ENCODE measurements around the gene PRICKLE2. TPM values are rescaled to one million over a fixed set of nuclear protein-coding genes. Genes with fewer than 3 reads are reported as not detected.

The PRICKLE2 gene
- total RNA-seq, 1 experiment from 2014 or later, result 3.2 TPM

DNA sequence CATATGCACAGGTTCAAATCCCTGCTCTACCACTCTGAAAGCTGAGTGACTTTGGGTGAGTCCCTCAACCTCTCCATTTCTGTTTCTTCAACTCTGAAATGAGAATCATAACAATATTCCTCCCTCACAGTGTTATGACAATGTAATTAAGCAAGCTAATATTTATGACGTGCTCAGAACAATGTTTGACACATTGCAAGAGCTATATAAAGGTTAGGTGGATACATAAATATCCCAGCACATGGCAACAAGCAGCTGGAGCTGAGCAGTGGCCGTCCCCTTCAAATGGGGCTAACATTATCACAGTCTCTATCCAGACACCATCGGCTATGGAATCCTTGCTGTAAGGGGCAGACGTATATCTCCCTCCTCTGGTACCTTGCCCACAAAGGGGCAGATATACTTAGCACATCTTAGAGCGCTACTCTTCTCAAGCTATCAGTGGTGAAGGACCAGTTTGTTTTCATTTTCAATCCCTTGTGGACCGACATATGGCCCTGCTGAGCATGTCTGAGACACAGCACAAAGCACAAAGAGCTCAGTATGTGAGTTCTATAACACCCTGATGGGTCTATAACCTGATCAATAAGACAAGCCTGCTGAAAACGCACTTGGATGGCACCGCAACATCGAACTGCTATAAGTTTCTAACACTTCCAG lies 80.9 kb downstream of the PRICKLE2 start:
- Histone ChIP-seq H3K56ac (ENCODE audit: insufficient read length, low read depth, low read length) (no peak overlapping the region), H3K4me1 (ENCODE audit: insufficient read depth, low read length) (peaks cover 5% of the 10 kb centered on the region; the same call in 1 of the 2 replicates), H3K4me2 (ENCODE audit: insufficient read depth, insufficient read length, low read length) (no peak overlapping the region), H2BK20ac (ENCODE audit: low read depth, low read length, poor library complexity, severe bottlenecking) (no peak overlapping the region), H2BK120ac (ENCODE audit: low read depth, low read length, poor library complexity, severe bottlenecking) (no peak overlapping the region), H3K14ac (ENCODE audit: insufficient read depth, low read length) (no peak overlapping the region), H2AK5ac (ENCODE audit: insufficient read length, low read length) (no peak overlapping the region), H2BK15ac (ENCODE audit: low read depth, low read length) (no peak overlapping the region), H4K91ac (ENCODE audit: insufficient read length, low read depth, low read length) (no peak overlapping the region), H3K27me3 (ENCODE audit: insufficient read depth, low read length) (no peaks in the 10 kb centered on the region), H3K27ac (ENCODE audit: insufficient read length, low read depth, low read length) (no peak overlapping the region), H3K79me1 (ENCODE audit: insufficient read depth, low read depth, low read length, poor library complexity, severe bottlenecking) (no peaks in the 10 kb centered on the region), H3T11ph (ENCODE audit: low read length) (no peak overlapping the region), H3K9ac (ENCODE audit: extremely low read depth, insufficient read length, low read length) (no peak overlapping the region), H4K5ac (ENCODE audit: insufficient read length, low read depth, low read length) (no peak overlapping the region), H3K79me2 (ENCODE audit: insufficient read depth, low read length) (no peaks in the 10 kb centered on the region), H2AFZ (ENCODE audit: low read length) (no peak overlapping the region), H2BK5ac (ENCODE audit: insufficient read length, low read length) (no peak overlapping the region), H3K4ac (ENCODE audit: low read depth, low read length) (no peak overlapping the region), H4K20me1 (ENCODE audit: control insufficient read depth, insufficient read depth, insufficient read length) (no peaks in the 10 kb centered on the region), H3K23me2 (ENCODE audit: insufficient read length, low read depth, low read length, poor library complexity, severe bottlenecking) (no peaks in the 10 kb centered on the region), H4K8ac (replicated peaks; ENCODE audit: insufficient read length, low read depth, low read length) (no peak overlapping the region), H2BK12ac (ENCODE audit: insufficient read length, low read depth, low read length) (no peak overlapping the region), H3K18ac (ENCODE audit: insufficient read length, low read depth, low read length) (no peak overlapping the region), H3K9me3 (ENCODE audit: control insufficient read depth, low read depth, low read length) (no peaks in the 10 kb centered on the region), H3K23ac (ENCODE audit: insufficient read length, low read depth, low read length) (no peak overlapping the region)
- no peak overlapping the region for H3K4me3 Mint-ChIP-seq
- peaks cover 13% of the 10 kb centered on the region in 2 experiments for H3K4me1 Mint-ChIP-seq
- peaks cover 7 to 10% (median 10%) of the 10 kb centered on the region in 3 experiments; a peak in 6 of 7 replicates for H3K36me3 Mint-ChIP-seq (ENCODE audit: insufficient read depth in 1 of 3, low read depth in 3 of 3)
- TF ChIP-seq, protein P1, sequence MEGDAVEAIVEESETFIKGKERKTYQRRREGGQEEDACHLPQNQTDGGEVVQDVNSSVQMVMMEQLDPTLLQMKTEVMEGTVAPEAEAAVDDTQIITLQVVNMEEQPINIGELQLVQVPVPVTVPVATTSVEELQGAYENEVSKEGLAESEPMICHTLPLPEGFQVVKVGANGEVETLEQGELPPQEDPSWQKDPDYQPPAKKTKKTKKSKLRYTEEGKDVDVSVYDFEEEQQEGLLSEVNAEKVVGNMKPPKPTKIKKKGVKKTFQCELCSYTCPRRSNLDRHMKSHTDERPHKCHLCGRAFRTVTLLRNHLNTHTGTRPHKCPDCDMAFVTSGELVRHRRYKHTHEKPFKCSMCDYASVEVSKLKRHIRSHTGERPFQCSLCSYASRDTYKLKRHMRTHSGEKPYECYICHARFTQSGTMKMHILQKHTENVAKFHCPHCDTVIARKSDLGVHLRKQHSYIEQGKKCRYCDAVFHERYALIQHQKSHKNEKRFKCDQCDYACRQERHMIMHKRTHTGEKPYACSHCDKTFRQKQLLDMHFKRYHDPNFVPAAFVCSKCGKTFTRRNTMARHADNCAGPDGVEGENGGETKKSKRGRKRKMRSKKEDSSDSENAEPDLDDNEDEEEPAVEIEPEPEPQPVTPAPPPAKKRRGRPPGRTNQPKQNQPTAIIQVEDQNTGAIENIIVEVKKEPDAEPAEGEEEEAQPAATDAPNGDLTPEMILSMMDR (conservative IDR thresholded peaks at IDR 0.05), result no peak
- DNase-seq, result no peak
- no peaks in the 10 kb centered on the region for H3K9me3 Mint-ChIP-seq
- WGBS (ENCODE audit: extremely low coverage, insufficient read length, low lambda C conversion rate), result no CpG with 5 or more reads among the region's 9 CpGs
- H3K27ac Mint-ChIP-seq, result no peak overlapping the region; a peak in 1 of 7 replicates
- no peaks in the 10 kb centered on the region for H3K27me3 Mint-ChIP-seq (ENCODE audit: low read depth)
